WTC11 (cell line): Measurements from ENCODE around the gene STAG2. TPM values are rescaled to one million over a fixed set of nuclear protein-coding genes. Genes with fewer than 3 reads are reported as not detected.

Experiments used
- ATAC-seq: fragments of 200-7000 bp; cut with Tn5 transposase; 2 replicates; pipeline ENCODE4 v1.10.0; 2021; ENCODE audit warnings: mild to moderate bottlenecking, moderate library complexity
- CTCF ChIA-PET: fragments of 300-600 bp; sonication (Branson Sonifier 250); formaldehyde crosslinking; loops from one replicate; lab custom pipeline; 2021; ENCODE audit warnings: antibody characterized with exemption; lab: Charles Lee
- POLR2A ChIA-PET: fragments of 350-600 bp; sonication (Branson Sonifier 250); formaldehyde crosslinking; loops from one replicate; lab custom pipeline; 2021; ENCODE audit warnings: antibody characterized with exemption; lab: Charles Lee
- DNase-seq: peaks from one replicate; pipeline ENCODE4 v3.0.0; 2021; ENCODE audit warnings: low spot score
- H3K27ac Mint-ChIP-seq: 2 replicates; pipeline ENCODE4 v1.8.0; 2021; ENCODE audit warnings: mixed read lengths
- H3K27me3 Mint-ChIP-seq: 2 replicates; pipeline ENCODE4 v1.8.0; 2021; ENCODE audit warnings: low read depth, mild to moderate bottlenecking, moderate library complexity, mixed read lengths
- H3K36me3 Mint-ChIP-seq: 2 replicates; pipeline ENCODE4 v1.8.0; 2021; ENCODE audit warnings: mixed read lengths
- H3K4me1 Mint-ChIP-seq: 2 replicates; pipeline ENCODE4 v1.8.0; 2022; ENCODE audit warnings: mixed read lengths
- H3K4me3 Mint-ChIP-seq: 2 replicates; pipeline ENCODE4 v1.8.0; 2021; ENCODE audit warnings: mild to moderate bottlenecking, moderate library complexity, mixed read lengths
- H3K9me3 Mint-ChIP-seq: 2 replicates; pipeline ENCODE4 v1.8.0; 2021; ENCODE audit warnings: mixed read lengths
- EMX1 ChIP-seq: fragments of 250-450 bp; sonication (Bioruptor Pico); IDR thresholded peaks from 2 replicates; pipeline ENCODE4 v1.8.0; 2021; ENCODE audit warnings: mild to moderate bottlenecking
- HMGA2 ChIP-seq: fragments of 250-450 bp; sonication (Bioruptor Pico); IDR thresholded peaks from 2 replicates; pipeline ENCODE4 v1.4.0; 2021; ENCODE audit warnings: mild to moderate bottlenecking, moderate library complexity
- RELA ChIP-seq: sonication (generic); formaldehyde crosslinking; IDR thresholded peaks from 2 replicates; pipeline ENCODE4 v1.8.1; 2022; ENCODE audit warnings: missing genetic modification reagents, mild to moderate bottlenecking, borderline replicate concordance
- SMAD3 ChIP-seq: sonication (generic); formaldehyde crosslinking; IDR thresholded peaks from 2 replicates; pipeline ENCODE4 v1.8.0; 2022; ENCODE audit warnings: missing genetic modification reagents, mild to moderate bottlenecking, borderline replicate concordance
- SOX15 ChIP-seq: fragments of 250-450 bp; sonication (Bioruptor Pico); IDR thresholded peaks from 2 replicates; pipeline ENCODE4 v1.9.0; 2021; ENCODE audit warnings: mild to moderate bottlenecking
- TEAD4 ChIP-seq: sonication (generic); formaldehyde crosslinking; IDR thresholded peaks from 2 replicates; pipeline ENCODE4 v1.8.0; 2022; ENCODE audit warnings: mild to moderate bottlenecking, missing genetic modification reagents
- ZNF121 ChIP-seq: sonication (generic); formaldehyde crosslinking; IDR thresholded peaks from 2 replicates; pipeline ENCODE4 v1.8.0; 2023; ENCODE audit warnings: missing genetic modification reagents
- ZNF263 ChIP-seq: sonication (generic); formaldehyde crosslinking; IDR thresholded peaks from 2 replicates; pipeline ENCODE4 v1.8.1; 2022; ENCODE audit warnings: low read depth, mild to moderate bottlenecking, moderate library complexity, missing genetic modification reagents
- ZNF317 ChIP-seq: sonication (generic); formaldehyde crosslinking; IDR thresholded peaks from 2 replicates; pipeline ENCODE4 v1.8.1; 2023; ENCODE audit warnings: low read depth, mild to moderate bottlenecking, moderate library complexity, missing genetic modification reagents, borderline replicate concordance
- ZNF416 ChIP-seq: fragments of 250-450 bp; sonication (Bioruptor Pico); IDR thresholded peaks from 2 replicates; pipeline ENCODE4 v1.9.0; 2021; ENCODE audit warnings: mild to moderate bottlenecking, inconsistent platforms
- total RNA-seq: library from RNA; stranded (reverse); gene quantifications from 3 replicates; pipeline ENCODE4 v1.2.3, GENCODE V29; 2021
- TF ChIP-seq, protein P1 (sequence below): sonication (generic); formaldehyde crosslinking; IDR thresholded peaks from 2 replicates; pipeline ENCODE4 v1.8.0; 2022; ENCODE audit warnings: missing genetic modification reagents
- TF ChIP-seq, protein P2 (sequence below): fragments of 250-450 bp; sonication (Bioruptor Pico); IDR thresholded peaks from 2 replicates; pipeline ENCODE4 v2.1.2; 2022; ENCODE audit warnings: mild to moderate bottlenecking, moderate library complexity
- TF ChIP-seq, protein P3 (sequence below): sonication (generic); formaldehyde crosslinking; IDR thresholded peaks from 2 replicates; pipeline ENCODE4 v1.8.1; 2022; ENCODE audit warnings: missing genetic modification reagents, borderline replicate concordance
- TF ChIP-seq, protein P4 (sequence below): fragments of 250-450 bp; sonication (Bioruptor Pico); IDR thresholded peaks from 2 replicates; pipeline ENCODE4 v1.9.0; 2021; ENCODE audit warnings: mild to moderate bottlenecking
- TF ChIP-seq, protein P5 (sequence below): sonication (generic); formaldehyde crosslinking; conservative IDR thresholded peaks from 2 replicates; pipeline ENCODE4 v1.8.1; 2022; ENCODE audit warnings: mild to moderate bottlenecking, missing genetic modification reagents
- TF ChIP-seq, protein P6 (sequence below): sonication (generic); formaldehyde crosslinking; IDR thresholded peaks from 2 replicates; pipeline ENCODE4 v1.8.1; 2023; ENCODE audit warnings: mild to moderate bottlenecking, missing genetic modification reagents, moderate library complexity
- TF ChIP-seq, protein P7 (sequence below): fragments of 250-450 bp; sonication (Bioruptor Pico); IDR thresholded peaks from 2 replicates; pipeline ENCODE4 v1.9.0; 2021; ENCODE audit warnings: mild to moderate bottlenecking
- TF ChIP-seq, protein P8 (sequence below): sonication (generic); formaldehyde crosslinking; IDR thresholded peaks from 2 replicates; pipeline ENCODE4 v1.8.1; 2023; ENCODE audit warnings: mild to moderate bottlenecking, moderate library complexity, missing genetic modification reagents
- TF ChIP-seq, protein P9 (sequence below): sonication (generic); formaldehyde crosslinking; IDR thresholded peaks from 2 replicates; pipeline ENCODE4 v1.8.1; 2023; ENCODE audit warnings: mild to moderate bottlenecking, missing genetic modification reagents, moderate library complexity
- TF ChIP-seq, protein P10 (sequence below): sonication (generic); formaldehyde crosslinking; IDR thresholded peaks from 2 replicates; pipeline ENCODE4 v1.8.0; 2022; ENCODE audit warnings: mild to moderate bottlenecking, missing genetic modification reagents

The STAG2 gene
- total RNA-seq, 1 experiment from 2014 or later, result 70.5 TPM

DNA sequence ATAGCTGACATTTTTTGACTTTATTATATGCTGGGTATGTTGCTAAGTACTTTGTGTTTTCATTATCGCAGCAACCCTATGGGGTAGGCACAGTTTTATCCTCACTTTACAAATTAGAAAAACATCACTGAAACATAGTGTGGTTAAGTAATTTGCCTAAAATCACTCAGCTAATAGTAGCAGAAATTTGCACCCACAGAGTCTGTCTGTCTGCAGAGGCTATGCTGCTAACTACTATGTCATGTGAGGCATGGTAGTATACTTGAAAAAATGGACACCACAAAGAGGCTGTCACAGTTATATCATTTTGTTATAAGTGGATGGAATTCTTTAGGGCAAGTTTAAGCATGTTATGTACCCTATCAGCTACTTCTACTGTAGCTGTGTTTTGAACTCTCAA lies 69.0 kb downstream of the STAG2 start:
- Mint-ChIP-seq H3K9me3 (no peaks in the 10 kb centered on the region), H3K27ac (no peak overlapping the region)
- DNase-seq (no peak), ATAC-seq (no peak)
- CTCF ChIA-PET, result interaction anchor here (1.0 kb wide), 1 partner anchor 197 kb away, joined by 3 read pairs; no protein-coding TSS in a partner anchor
- TF ChIP-seq ZNF121 (no peak), SMAD3 (CRISPR knock-in tag) (no peak), RELA (no peak), ZNF317 (CRISPR knock-in tag) (no peak), ZNF416 (CRISPR knock-in tag) (no peak)
- TF ChIP-seq, protein P1, sequence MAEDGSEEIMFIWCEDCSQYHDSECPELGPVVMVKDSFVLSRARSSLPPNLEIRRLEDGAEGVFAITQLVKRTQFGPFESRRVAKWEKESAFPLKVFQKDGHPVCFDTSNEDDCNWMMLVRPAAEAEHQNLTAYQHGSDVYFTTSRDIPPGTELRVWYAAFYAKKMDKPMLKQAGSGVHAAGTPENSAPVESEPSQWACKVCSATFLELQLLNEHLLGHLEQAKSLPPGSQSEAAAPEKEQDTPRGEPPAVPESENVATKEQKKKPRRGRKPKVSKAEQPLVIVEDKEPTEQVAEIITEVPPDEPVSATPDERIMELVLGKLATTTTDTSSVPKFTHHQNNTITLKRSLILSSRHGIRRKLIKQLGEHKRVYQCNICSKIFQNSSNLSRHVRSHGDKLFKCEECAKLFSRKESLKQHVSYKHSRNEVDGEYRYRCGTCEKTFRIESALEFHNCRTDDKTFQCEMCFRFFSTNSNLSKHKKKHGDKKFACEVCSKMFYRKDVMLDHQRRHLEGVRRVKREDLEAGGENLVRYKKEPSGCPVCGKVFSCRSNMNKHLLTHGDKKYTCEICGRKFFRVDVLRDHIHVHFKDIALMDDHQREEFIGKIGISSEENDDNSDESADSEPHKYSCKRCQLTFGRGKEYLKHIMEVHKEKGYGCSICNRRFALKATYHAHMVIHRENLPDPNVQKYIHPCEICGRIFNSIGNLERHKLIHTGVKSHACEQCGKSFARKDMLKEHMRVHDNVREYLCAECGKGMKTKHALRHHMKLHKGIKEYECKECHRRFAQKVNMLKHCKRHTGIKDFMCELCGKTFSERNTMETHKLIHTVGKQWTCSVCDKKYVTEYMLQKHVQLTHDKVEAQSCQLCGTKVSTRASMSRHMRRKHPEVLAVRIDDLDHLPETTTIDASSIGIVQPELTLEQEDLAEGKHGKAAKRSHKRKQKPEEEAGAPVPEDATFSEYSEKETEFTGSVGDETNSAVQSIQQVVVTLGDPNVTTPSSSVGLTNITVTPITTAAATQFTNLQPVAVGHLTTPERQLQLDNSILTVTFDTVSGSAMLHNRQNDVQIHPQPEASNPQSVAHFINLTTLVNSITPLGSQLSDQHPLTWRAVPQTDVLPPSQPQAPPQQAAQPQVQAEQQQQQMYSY (CRISPR knock-in tag), result no peak
- TF ChIP-seq, protein P2, sequence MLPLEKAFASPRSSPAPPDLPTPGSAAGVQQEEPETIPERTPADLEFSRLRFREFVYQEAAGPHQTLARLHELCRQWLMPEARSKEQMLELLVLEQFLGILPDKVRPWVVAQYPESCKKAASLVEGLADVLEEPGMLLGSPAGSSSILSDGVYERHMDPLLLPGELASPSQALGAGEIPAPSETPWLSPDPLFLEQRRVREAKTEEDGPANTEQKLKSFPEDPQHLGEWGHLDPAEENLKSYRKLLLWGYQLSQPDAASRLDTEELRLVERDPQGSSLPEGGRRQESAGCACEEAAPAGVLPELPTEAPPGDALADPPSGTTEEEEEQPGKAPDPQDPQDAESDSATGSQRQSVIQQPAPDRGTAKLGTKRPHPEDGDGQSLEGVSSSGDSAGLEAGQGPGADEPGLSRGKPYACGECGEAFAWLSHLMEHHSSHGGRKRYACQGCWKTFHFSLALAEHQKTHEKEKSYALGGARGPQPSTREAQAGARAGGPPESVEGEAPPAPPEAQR, result no peak
- TF ChIP-seq, protein P3, sequence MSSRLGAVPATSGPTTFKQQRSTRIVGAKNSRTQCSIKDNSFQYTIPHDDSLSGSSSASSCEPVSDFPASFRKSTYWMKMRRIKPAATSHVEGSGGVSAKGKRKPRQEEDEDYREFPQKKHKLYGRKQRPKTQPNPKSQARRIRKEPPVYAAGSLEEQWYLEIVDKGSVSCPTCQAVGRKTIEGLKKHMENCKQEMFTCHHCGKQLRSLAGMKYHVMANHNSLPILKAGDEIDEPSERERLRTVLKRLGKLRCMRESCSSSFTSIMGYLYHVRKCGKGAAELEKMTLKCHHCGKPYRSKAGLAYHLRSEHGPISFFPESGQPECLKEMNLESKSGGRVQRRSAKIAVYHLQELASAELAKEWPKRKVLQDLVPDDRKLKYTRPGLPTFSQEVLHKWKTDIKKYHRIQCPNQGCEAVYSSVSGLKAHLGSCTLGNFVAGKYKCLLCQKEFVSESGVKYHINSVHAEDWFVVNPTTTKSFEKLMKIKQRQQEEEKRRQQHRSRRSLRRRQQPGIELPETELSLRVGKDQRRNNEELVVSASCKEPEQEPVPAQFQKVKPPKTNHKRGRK (CRISPR knock-in tag), result no peak
- TF ChIP-seq, protein P4, sequence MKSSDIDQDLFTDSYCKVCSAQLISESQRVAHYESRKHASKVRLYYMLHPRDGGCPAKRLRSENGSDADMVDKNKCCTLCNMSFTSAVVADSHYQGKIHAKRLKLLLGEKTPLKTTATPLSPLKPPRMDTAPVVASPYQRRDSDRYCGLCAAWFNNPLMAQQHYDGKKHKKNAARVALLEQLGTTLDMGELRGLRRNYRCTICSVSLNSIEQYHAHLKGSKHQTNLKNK (CRISPR knock-in tag), result no peak
- TF ChIP-seq, protein P5, sequence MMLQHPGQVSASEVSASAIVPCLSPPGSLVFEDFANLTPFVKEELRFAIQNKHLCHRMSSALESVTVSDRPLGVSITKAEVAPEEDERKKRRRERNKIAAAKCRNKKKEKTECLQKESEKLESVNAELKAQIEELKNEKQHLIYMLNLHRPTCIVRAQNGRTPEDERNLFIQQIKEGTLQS (CRISPR knock-in tag), result no peak
- TF ChIP-seq, protein P6, sequence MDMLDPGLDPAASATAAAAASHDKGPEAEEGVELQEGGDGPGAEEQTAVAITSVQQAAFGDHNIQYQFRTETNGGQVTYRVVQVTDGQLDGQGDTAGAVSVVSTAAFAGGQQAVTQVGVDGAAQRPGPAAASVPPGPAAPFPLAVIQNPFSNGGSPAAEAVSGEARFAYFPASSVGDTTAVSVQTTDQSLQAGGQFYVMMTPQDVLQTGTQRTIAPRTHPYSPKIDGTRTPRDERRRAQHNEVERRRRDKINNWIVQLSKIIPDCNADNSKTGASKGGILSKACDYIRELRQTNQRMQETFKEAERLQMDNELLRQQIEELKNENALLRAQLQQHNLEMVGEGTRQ (CRISPR knock-in tag), result no peak
- TF ChIP-seq, all 79 proteins: peak for 0
- no peaks in the 10 kb centered on the region for H3K27me3 Mint-ChIP-seq
- no peak overlapping the region for H3K4me3 Mint-ChIP-seq
- H3K36me3 Mint-ChIP-seq, result peaks cover 9% of the 10 kb centered on the region
- H3K4me1 Mint-ChIP-seq, result no peaks in the 10 kb centered on the region
- POLR2A ChIA-PET, result no interaction called here

DNA sequence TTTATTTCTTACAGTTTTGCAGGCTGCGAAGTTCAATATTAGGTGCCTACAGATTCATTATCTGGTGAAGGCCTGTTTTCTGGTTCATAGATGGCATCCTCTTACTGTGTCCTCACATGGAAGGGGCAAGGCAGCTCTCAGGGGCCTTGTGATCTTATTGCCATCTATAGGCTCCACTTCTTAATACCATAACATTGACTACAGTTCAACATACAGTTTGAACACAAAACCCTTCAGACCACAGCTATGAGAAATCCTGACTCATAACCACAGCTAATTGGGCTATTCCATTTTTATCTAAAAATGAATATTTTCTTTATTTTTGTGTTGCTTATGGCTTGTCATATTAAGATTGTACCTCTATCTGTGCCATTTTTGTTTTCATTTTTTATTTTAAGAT lies 72.3 kb downstream of the STAG2 start:
- CTCF ChIA-PET, result no interaction called here
- ATAC-seq, result no peak
- POLR2A ChIA-PET, result no interaction called here
- DNase-seq, result no peak
- TF ChIP-seq, protein P7, sequence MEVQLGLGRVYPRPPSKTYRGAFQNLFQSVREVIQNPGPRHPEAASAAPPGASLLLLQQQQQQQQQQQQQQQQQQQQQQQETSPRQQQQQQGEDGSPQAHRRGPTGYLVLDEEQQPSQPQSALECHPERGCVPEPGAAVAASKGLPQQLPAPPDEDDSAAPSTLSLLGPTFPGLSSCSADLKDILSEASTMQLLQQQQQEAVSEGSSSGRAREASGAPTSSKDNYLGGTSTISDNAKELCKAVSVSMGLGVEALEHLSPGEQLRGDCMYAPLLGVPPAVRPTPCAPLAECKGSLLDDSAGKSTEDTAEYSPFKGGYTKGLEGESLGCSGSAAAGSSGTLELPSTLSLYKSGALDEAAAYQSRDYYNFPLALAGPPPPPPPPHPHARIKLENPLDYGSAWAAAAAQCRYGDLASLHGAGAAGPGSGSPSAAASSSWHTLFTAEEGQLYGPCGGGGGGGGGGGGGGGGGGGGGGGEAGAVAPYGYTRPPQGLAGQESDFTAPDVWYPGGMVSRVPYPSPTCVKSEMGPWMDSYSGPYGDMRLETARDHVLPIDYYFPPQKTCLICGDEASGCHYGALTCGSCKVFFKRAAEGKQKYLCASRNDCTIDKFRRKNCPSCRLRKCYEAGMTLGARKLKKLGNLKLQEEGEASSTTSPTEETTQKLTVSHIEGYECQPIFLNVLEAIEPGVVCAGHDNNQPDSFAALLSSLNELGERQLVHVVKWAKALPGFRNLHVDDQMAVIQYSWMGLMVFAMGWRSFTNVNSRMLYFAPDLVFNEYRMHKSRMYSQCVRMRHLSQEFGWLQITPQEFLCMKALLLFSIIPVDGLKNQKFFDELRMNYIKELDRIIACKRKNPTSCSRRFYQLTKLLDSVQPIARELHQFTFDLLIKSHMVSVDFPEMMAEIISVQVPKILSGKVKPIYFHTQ (CRISPR knock-in tag), result no peak
- TF ChIP-seq, protein P8, sequence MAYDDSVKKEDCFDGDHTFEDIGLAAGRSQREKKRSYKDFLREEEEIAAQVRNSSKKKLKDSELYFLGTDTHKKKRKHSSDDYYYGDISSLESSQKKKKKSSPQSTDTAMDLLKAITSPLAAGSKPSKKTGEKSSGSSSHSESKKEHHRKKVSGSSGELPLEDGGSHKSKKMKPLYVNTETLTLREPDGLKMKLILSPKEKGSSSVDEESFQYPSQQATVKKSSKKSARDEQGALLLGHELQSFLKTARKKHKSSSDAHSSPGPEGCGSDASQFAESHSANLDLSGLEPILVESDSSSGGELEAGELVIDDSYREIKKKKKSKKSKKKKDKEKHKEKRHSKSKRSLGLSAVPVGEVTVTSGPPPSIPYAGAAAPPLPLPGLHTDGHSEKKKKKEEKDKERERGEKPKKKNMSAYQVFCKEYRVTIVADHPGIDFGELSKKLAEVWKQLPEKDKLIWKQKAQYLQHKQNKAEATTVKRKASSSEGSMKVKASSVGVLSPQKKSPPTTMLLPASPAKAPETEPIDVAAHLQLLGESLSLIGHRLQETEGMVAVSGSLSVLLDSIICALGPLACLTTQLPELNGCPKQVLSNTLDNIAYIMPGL (CRISPR knock-in tag), result no peak
- no peak for TF ChIP-seq HMGA2 (CRISPR knock-in tag)
- TF ChIP-seq SOX15 (CRISPR knock-in tag), result no peak
- TF ChIP-seq ZNF263 (CRISPR knock-in tag), result no peak
- no peak for TF ChIP-seq EMX1 (CRISPR knock-in tag)
- TF ChIP-seq, protein P9, sequence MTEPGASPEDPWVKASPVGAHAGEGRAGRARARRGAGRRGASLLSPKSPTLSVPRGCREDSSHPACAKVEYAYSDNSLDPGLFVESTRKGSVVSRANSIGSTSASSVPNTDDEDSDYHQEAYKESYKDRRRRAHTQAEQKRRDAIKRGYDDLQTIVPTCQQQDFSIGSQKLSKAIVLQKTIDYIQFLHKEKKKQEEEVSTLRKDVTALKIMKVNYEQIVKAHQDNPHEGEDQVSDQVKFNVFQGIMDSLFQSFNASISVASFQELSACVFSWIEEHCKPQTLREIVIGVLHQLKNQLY (CRISPR knock-in tag), result no peak
- no peak for TF ChIP-seq TEAD4
- TF ChIP-seq, protein P10, sequence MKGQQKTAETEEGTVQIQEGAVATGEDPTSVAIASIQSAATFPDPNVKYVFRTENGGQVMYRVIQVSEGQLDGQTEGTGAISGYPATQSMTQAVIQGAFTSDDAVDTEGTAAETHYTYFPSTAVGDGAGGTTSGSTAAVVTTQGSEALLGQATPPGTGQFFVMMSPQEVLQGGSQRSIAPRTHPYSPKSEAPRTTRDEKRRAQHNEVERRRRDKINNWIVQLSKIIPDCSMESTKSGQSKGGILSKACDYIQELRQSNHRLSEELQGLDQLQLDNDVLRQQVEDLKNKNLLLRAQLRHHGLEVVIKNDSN (CRISPR knock-in tag), result no peak
- TF ChIP-seq, all 79 proteins: peak for 0
- Mint-ChIP-seq H3K27ac (no peak overlapping the region), H3K27me3 (no peaks in the 10 kb centered on the region), H3K9me3 (no peaks in the 10 kb centered on the region), H3K36me3 (peaks cover 11% of the 10 kb centered on the region), H3K4me3 (no peak overlapping the region), H3K4me1 (no peaks in the 10 kb centered on the region)
